HTR-8/SVneo (cell line): ENCODE results near the gene PLA2G2A.
"Not testable (repeated sequence)": the region's sequence is repeated elsewhere in the genome, so short reads cannot be mapped to it uniquely, and the experiment has no call there.

Experiments
- DNase-seq: peaks from one replicate; pipeline ENCODE4 v3.0.0; 2011; ENCODE audit warnings: low spot score, mixed read lengths; ENCODE audit not compliant: insufficient read length
- FAIRE-seq: peaks from 2 replicates; lab custom pipeline; 2011; peaks lifted over from hg19 to GRCh38; lab: Jason Lieb, UNC

The PLA2G2A gene

GRCh38 chr1:19938472-19938871, 40.9 kb downstream of the PLA2G2A start:
- DNase-seq (no peak), FAIRE-seq (no peak)

- no peak for FAIRE-seq
- DNase-seq: no peak
Measured at GRCh38 chr1:19936061-19936750, 43.2 kb downstream of the PLA2G2A start.

- no peak for DNase-seq
- FAIRE-seq: no peak
Measured at GRCh38 chr1:19934336-19934735, 45.1 kb downstream of the PLA2G2A start.

- DNase-seq (no peak), FAIRE-seq (peak; percentile 31)
Measured at GRCh38 chr1:19932866-19933265, 46.6 kb downstream of the PLA2G2A start.

GRCh38 chr1:19927130-19927421, 52.3 kb downstream of the PLA2G2A start:
- not testable (repeated sequence) for DNase-seq

GRCh38 chr1:19926296-19927129, 52.9 kb downstream of the PLA2G2A start:
- DNase-seq (no peak), FAIRE-seq (no peak)

More at GRCh38 chr1:19927130-19927421, 52.3 kb downstream of the PLA2G2A start:
- not testable (repeated sequence) for FAIRE-seq
